ENCODE measurements around the gene MTRF1L.

GRCh38 chr6:153031335-153031955 lies 28.9 kb upstream of the MTRF1L start:
- TF ChIP-seq EZH2 (IDR thresholded peaks at IDR 0.05; ENCODE audit: borderline replicate concordance) = no peak
- TF ChIP-seq CTCF (IDR thresholded peaks at IDR 0.05; ENCODE audit: poor library complexity) = no peak
